ENCODE measurements around the gene MTG2.

The MTG2 gene, protein sequence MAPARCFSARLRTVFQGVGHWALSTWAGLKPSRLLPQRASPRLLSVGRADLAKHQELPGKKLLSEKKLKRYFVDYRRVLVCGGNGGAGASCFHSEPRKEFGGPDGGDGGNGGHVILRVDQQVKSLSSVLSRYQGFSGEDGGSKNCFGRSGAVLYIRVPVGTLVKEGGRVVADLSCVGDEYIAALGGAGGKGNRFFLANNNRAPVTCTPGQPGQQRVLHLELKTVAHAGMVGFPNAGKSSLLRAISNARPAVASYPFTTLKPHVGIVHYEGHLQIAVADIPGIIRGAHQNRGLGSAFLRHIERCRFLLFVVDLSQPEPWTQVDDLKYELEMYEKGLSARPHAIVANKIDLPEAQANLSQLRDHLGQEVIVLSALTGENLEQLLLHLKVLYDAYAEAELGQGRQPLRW

DNA sequence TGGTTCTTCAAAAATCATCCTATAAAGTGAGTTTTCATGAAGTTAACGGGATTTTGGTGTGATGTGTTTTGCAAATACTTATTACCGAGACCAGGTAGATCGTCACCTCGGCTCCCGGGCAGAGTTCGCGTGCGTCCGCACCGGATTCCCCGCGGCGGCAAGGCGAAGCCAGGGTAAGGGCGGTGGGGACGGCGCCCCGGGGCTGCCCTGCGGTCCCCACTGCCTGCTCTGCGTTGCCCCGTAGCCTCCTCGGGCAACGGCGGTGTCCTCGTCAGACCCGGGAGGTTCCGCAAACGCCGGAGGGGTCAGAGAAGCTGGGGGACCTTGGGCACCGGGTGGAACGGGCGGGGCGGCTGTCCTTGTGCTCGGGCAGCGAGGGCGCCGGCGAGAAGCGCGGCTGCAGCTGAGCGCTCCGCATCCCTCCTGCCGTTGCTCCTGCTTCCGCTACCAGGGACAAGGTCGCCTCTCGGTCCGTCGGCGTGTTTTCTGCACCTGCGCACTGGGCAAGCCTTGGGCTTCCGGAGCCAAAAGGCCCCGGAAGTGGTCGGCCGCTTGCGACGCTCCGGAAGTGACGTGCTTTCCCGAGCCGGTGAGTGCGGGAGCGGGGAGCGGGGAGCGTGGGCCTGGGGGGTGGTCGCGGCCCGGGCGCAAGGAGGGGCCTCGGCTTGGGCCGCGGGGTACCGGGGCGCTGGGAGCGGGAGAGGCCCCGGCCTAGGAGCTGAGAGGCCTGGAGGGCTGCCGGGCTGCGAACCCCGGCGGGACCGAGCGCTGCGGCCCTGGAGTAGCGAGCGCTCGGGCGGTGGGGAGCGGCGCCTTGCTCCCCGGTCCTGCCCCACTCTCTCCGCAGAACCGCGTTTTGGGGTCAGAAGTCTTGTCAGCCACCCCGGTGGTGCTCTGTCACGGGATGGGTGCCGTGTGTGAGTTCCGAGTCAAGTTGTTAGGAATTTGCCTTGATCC lies at the start of gene MTG2:
MTG2 (plus strand) TSS at position 560 of the 957 bp plus-strand sequence. CDS start 10,393 bp downstream, outside the sequence.
- Histone ChIP-seq H3K4me3 (ENCODE audit: low read length) (peak within 1 kb of the TSS; percentile 93), H3K9me3 (ENCODE audit: control insufficient read depth, low read length) (no peaks in the 10 kb centered on the region), H3K4me1 (ENCODE audit: control insufficient read depth, insufficient read depth, low read length) (peaks cover 4% of the 10 kb centered on the region), H3K27me3 (ENCODE audit: control insufficient read depth, insufficient read depth, low read length) (no peaks in the 10 kb centered on the region), H3K36me3 (ENCODE audit: control insufficient read depth, insufficient read depth, low read length) (no peaks in the 10 kb centered on the region), H3K9ac (ENCODE audit: low read length) (peak within 1 kb of the TSS; percentile 84)

DNA sequence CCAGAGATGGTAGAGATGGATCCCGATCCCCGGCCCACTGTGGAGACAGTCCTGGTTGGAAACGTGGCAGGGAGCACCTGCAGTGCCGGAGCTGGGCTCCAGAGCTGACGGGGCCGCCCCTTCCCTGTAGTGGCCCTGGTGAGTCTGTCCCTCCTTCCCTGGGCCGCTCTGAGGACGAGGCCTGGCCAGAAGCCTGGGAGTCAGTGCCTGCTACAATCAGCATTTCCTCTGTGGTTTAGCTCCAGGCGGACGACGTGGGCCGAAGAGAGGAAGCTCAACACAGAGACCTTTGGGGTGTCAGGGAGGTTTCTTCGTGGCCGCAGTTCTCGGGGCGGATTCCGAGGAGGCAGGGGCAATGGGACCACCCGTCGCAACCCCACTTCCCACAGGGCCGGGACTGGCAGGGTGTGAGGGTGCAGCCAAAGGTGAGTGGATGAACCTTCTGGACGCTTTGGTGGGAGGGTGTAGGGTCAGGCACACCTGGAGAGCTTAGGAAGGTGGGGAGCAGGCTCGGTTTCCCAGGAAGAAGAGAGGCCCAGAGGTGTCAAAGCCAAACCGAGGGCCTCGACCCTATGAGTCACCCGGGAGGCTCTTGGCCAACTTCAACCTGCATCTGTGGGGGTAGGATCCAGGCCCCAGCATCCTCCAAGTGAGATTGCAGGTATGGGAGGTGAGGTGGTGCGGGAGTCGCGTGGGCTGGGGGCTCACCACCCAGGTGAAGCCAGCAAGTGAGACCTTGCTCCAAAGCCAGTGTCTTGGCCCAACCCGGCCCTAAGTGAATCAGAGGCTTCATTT lies 49.6 kb upstream of the MTG2 start:
- H3K9ac ChIP-seq (ENCODE audit: low read length), result no peak overlapping the region
- no peaks in the 10 kb centered on the region for H3K27me3 ChIP-seq (ENCODE audit: control insufficient read depth, insufficient read depth, low read length)
- H3K4me3 ChIP-seq (ENCODE audit: low read length), result no peak overlapping the region
- H3K36me3 ChIP-seq (ENCODE audit: control insufficient read depth, insufficient read depth, low read length), result peaks cover 31% of the 10 kb centered on the region
- no peaks in the 10 kb centered on the region for H3K4me1 ChIP-seq (ENCODE audit: control insufficient read depth, insufficient read depth, low read length)
- no peaks in the 10 kb centered on the region for H3K9me3 ChIP-seq (ENCODE audit: control insufficient read depth, low read length)

DNA sequence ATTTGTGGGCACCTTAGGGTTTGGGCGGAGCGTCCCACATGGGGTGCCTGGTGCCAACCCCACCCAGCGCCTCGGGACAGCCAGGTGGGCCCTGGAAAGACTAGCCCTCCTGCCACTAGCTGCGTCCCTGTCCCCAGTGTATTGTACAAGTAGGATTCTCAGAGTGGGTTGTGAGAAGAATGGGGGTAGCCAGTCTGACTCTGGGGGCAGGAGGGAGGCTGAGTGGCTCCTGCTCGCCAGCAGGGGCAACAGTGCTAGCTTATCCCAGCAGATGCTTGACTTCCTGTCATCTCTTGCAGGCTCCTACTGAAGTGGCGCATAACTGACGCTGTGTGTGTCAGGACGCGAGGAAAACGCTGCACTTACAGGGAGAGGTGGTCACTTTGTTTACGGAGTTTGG lies 49.0 kb upstream of the MTG2 start:
- no peak overlapping the region for H3K4me3 ChIP-seq (ENCODE audit: low read length)
- H3K9ac ChIP-seq (ENCODE audit: low read length), result no peak overlapping the region
- H3K27me3 ChIP-seq (ENCODE audit: control insufficient read depth, insufficient read depth, low read length), result no peaks in the 10 kb centered on the region
- H3K4me1 ChIP-seq (ENCODE audit: control insufficient read depth, insufficient read depth, low read length), result no peaks in the 10 kb centered on the region
- no peaks in the 10 kb centered on the region for H3K9me3 ChIP-seq (ENCODE audit: control insufficient read depth, low read length)
- peaks cover 32% of the 10 kb centered on the region for H3K36me3 ChIP-seq (ENCODE audit: control insufficient read depth, insufficient read depth, low read length)

DNA sequence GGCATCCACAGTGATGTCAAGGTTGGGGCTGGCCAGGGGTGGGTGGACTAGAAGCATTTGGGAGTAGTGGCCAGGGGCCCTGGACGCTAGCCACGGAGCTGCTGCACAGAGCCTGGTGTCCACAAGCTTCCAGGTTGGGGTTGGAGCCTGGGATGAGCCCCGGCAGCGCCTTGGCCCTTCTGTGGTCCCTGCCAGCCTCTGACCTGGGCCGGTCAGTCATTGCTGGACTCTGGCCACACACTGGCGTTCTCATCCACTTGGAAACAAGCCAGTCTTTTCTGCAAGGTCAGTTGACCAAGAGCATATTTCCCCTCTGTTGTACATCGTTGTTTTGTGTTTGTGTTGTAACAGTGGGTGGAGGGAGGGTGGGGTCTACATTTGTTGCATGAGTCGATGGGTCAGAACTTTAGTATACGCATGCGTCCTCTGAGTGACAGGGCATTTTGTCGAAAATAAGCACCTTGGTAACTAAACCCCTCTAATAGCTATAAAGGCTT lies 48.0 kb upstream of the MTG2 start:
- Histone ChIP-seq H3K4me1 (ENCODE audit: control insufficient read depth, insufficient read depth, low read length) (no peaks in the 10 kb centered on the region), H3K36me3 (ENCODE audit: control insufficient read depth, insufficient read depth, low read length) (peaks cover 32% of the 10 kb centered on the region), H3K9ac (ENCODE audit: low read length) (no peak overlapping the region), H3K9me3 (ENCODE audit: control insufficient read depth, low read length) (no peaks in the 10 kb centered on the region), H3K4me3 (ENCODE audit: low read length) (no peak overlapping the region), H3K27me3 (ENCODE audit: control insufficient read depth, insufficient read depth, low read length) (no peaks in the 10 kb centered on the region)

DNA sequence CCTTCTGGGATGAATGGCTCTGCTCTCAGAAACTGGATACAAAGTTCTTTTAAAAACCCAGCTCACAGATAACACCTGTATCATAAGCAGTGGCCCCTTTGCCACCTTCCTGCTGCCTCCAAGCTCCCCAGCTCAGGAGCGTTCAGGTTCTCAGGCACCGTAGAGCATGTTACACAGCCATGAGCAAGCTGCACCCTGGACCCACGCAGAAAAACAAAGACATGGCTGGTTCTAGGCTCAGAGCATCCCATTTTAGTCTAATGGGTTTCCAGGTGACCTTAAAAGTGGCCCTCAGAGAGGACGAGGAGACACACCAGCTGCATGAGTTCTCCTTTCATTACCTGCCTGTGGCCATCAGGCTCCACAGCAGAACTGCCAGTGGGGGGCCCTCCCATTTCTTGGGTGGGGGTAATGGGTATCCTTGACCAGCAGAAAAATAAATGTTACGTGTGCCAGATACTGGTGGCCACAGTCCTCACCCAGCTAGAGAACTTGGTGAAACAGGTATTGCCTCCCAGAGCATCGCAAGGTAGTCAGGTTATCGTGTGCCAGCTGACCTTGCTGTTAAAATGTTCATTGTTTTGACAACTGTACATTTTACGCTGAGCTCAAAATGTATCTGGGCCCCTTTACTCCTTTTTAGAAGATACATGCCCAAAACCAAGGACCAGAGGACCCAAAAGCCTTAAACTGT lies 47.1 kb upstream of the MTG2 start:
- no peaks in the 10 kb centered on the region for H3K9me3 ChIP-seq (ENCODE audit: control insufficient read depth, low read length)
- H3K36me3 ChIP-seq (ENCODE audit: control insufficient read depth, insufficient read depth, low read length), result peaks cover 28% of the 10 kb centered on the region
- no peak overlapping the region for H3K9ac ChIP-seq (ENCODE audit: low read length)
- no peak overlapping the region for H3K4me3 ChIP-seq (ENCODE audit: low read length)
- no peaks in the 10 kb centered on the region for H3K27me3 ChIP-seq (ENCODE audit: control insufficient read depth, insufficient read depth, low read length)
- H3K4me1 ChIP-seq (ENCODE audit: control insufficient read depth, insufficient read depth, low read length), result no peaks in the 10 kb centered on the region

DNA sequence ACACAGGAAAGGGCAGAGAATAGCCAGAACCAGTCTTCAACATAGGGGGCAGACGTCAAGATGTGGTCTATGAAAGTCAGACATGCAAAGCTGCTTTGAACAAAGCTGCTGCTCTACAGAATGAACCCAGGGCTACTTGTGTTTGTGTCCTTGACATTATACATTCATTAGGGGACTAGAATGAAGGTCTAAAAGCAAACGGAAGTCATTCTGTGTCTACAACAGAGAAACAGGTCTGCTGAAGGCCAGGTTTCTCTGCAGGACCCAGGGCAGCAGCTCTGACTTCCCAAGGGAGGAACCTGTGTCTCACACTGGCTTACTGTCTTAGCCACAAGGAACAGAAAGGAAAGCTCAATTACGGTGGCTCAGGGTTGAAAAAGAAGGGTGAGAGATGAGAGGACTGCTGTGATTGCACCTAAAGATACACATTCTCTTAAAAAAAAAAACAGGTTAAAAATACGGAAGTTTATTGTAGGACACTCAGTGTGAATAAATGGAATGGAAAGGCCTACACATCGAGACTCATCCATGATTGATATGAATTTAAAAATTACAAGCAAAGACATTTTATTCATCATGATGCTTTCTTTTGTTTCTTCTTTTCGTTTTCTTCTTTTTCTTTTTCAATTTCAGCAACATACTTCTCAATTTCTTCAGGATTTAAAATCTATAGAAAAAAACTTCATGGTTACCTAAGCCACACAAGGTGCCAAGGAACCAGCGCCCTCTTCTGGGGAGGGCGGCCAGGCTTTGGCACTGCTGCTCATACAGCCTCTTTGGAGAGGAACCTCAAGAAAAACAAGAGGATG lies 46.3 kb upstream of the MTG2 start:
- H3K36me3 ChIP-seq (ENCODE audit: control insufficient read depth, insufficient read depth, low read length), result peaks cover 21% of the 10 kb centered on the region
- H3K27me3 ChIP-seq (ENCODE audit: control insufficient read depth, insufficient read depth, low read length), result no peaks in the 10 kb centered on the region
- peaks cover 5% of the 10 kb centered on the region for H3K4me1 ChIP-seq (ENCODE audit: control insufficient read depth, insufficient read depth, low read length)
- no peaks in the 10 kb centered on the region for H3K9me3 ChIP-seq (ENCODE audit: control insufficient read depth, low read length)
- no peak overlapping the region for H3K4me3 ChIP-seq (ENCODE audit: low read length)
- H3K9ac ChIP-seq (ENCODE audit: low read length), result no peak overlapping the region

DNA sequence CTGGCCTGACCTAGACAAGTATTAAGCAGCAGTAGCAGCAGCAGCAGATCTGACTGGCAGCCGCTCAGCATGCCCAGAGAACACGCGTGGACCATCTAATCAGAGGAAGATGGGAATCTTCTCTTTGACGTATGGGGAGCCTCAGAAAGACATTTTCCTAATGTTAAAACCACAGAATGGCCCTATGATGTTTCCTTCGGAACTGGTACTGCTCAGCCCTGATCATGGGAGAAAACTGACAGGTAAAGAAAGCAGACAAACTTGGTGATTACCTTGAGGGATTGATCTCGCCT lies 45.8 kb upstream of the MTG2 start:
- Histone ChIP-seq H3K9ac (ENCODE audit: low read length) (no peak overlapping the region), H3K4me1 (ENCODE audit: control insufficient read depth, insufficient read depth, low read length) (peaks cover 11% of the 10 kb centered on the region), H3K4me3 (ENCODE audit: low read length) (no peak overlapping the region), H3K36me3 (ENCODE audit: control insufficient read depth, insufficient read depth, low read length) (peaks cover 15% of the 10 kb centered on the region), H3K9me3 (ENCODE audit: control insufficient read depth, low read length) (no peaks in the 10 kb centered on the region), H3K27me3 (ENCODE audit: control insufficient read depth, insufficient read depth, low read length) (no peaks in the 10 kb centered on the region)

DNA sequence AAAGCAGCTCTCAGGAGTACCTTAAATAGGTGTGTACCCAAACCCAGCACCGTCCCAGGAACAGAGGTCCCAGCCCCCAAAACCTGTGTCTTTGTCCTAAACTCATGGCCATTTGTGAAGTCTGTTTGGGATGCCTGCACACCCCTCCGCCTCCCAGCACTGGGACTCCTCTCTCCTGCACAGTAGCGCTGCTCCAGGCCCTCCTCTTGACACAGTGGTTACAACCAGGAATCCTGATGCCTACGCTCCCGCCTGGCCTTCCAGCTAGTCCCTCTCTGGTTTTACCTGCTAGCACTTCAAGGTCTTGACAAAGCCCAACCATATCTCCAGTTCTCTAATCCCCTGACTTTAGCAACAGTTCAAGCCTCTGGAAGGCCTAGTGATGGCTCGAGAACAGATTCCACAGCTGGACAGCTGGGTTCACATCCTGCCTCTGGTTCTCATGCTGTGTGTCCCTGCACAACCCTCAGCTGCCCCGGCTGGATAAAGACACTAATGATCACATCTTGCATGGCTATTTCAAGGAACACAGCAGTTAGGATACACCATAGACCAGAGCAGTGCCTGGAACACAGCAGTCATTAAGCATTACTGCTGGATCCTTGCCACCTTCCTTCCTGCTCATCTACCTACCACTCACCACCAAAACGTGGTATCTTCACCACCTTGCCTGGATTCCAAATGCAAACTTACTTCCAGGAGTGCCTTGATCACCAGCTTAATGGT lies 45.2 kb upstream of the MTG2 start:
- Histone ChIP-seq H3K4me3 (ENCODE audit: low read length) (no peak overlapping the region), H3K9me3 (ENCODE audit: control insufficient read depth, low read length) (no peaks in the 10 kb centered on the region), H3K4me1 (ENCODE audit: control insufficient read depth, insufficient read depth, low read length) (peaks cover 12% of the 10 kb centered on the region), H3K36me3 (ENCODE audit: control insufficient read depth, insufficient read depth, low read length) (peaks cover 9% of the 10 kb centered on the region), H3K27me3 (ENCODE audit: control insufficient read depth, insufficient read depth, low read length) (no peaks in the 10 kb centered on the region), H3K9ac (ENCODE audit: low read length) (no peak overlapping the region)

DNA sequence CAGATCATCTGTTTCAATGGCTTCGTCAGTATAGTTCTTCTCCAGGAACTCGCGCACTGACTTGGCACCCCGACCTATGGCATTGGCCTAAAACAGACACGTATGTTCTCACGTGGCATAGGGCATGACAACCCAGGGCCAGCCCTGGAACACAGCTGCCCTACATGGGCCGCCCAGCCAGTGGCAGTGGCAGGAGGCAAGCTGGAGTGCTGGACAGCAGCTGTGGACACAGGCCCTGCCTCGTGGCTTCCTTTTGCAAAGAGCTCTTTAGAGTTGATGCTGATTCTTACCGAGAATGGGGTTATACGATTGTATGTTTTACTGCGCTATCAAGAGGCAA lies 44.7 kb upstream of the MTG2 start:
- H3K4me1 ChIP-seq (ENCODE audit: control insufficient read depth, insufficient read depth, low read length), result peaks cover 12% of the 10 kb centered on the region
- no peak overlapping the region for H3K4me3 ChIP-seq (ENCODE audit: low read length)
- H3K27me3 ChIP-seq (ENCODE audit: control insufficient read depth, insufficient read depth, low read length), result no peaks in the 10 kb centered on the region
- no peak overlapping the region for H3K9ac ChIP-seq (ENCODE audit: low read length)
- H3K36me3 ChIP-seq (ENCODE audit: control insufficient read depth, insufficient read depth, low read length), result peaks cover 9% of the 10 kb centered on the region
- H3K9me3 ChIP-seq (ENCODE audit: control insufficient read depth, low read length), result no peaks in the 10 kb centered on the region

DNA sequence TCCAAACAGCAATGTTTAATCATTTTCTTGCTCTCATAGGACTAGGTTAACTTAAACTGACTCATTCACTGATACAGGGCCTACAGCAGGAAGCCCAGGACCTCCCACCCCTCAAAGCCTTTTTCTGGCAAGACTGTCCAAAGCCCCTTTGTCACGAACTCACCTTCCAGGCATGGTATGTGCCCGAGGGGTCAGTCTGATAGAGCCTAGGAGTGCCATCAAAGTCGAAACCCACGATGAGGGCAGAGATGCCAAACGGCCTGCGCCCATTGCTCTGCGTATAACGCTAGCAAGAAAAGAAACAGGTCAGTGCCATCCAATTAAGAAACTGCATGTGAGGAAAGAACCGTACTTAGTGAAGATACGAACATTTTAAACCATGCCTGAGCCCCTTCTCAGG lies 43.9 kb upstream of the MTG2 start:
- no peak overlapping the region for H3K9ac ChIP-seq (ENCODE audit: low read length)
- no peak overlapping the region for H3K4me3 ChIP-seq (ENCODE audit: low read length)
- H3K36me3 ChIP-seq (ENCODE audit: control insufficient read depth, insufficient read depth, low read length), result peaks cover 9% of the 10 kb centered on the region
- no peaks in the 10 kb centered on the region for H3K9me3 ChIP-seq (ENCODE audit: control insufficient read depth, low read length)
- no peaks in the 10 kb centered on the region for H3K27me3 ChIP-seq (ENCODE audit: control insufficient read depth, insufficient read depth, low read length)
- peaks cover 12% of the 10 kb centered on the region for H3K4me1 ChIP-seq (ENCODE audit: control insufficient read depth, insufficient read depth, low read length)

All from mucosa of stomach (tissue), 1 donor.